Keratinocyte (primary cell): ENCODE measurements around the gene DNAAF5. TPM values are rescaled to one million over a fixed set of nuclear protein-coding genes. Genes with fewer than 3 reads are reported as not detected.

Experiments
- DNase-seq: peaks from one replicate; pipeline ENCODE4 v3.0.0-alpha.2; 2011; ENCODE audit warnings: low read depth, missing footprints, low spot score
- FAIRE-seq: peaks from 2 replicates; lab custom pipeline; 2011; peaks lifted over from hg19 to GRCh38; lab: Jason Lieb, UNC
- H2AFZ ChIP-seq: 2 replicates; pipeline ENCODE4 v1.6.0; 2012; ENCODE audit warnings: low read length, control low read depth, inconsistent platforms; ENCODE audit not compliant: control insufficient read depth
- H3K27ac ChIP-seq: 2 replicates; pipeline ENCODE4 v1.5.1; 2011; ENCODE audit warnings: low read length; ENCODE audit not compliant: control insufficient read depth, insufficient read depth
- H3K27me3 ChIP-seq: 3 replicates; pipeline ENCODE4 v1.6.0; 2011; ENCODE audit warnings: low read length; ENCODE audit not compliant: control insufficient read depth, insufficient read depth; ENCODE audit errors: extremely low read depth
- H3K36me3 ChIP-seq, 2 experiments: 2 replicates in 1 of 2; 3 replicates in 1 of 2; pipeline ENCODE4 v1.5.1; 2011; ENCODE audit warnings: low read length in 2 of 2, mild to moderate bottlenecking in 1 of 2; ENCODE audit not compliant: control insufficient read depth in 2 of 2, insufficient read depth in 2 of 2; ENCODE audit errors: extremely low read depth in 1 of 2
- H3K4me1 ChIP-seq: 3 replicates; pipeline ENCODE4 v1.5.1; 2011; ENCODE audit warnings: low read length; ENCODE audit not compliant: control insufficient read depth, insufficient read depth; ENCODE audit errors: extremely low read depth
- H3K4me2 ChIP-seq: 3 replicates; pipeline ENCODE4 v1.6.0; 2011; ENCODE audit warnings: low read depth, low read length; ENCODE audit not compliant: control insufficient read depth, insufficient read depth; ENCODE audit errors: extremely low read depth
- H3K4me3 ChIP-seq, 3 experiments: fragments of 200-600 bp in 1 of 3; sonication (generic) in 1 of 3; 2 replicates in 2 of 3; 3 replicates in 1 of 3; pipeline ENCODE4 v1.5.1; 2011 to 2016; ENCODE audit warnings: low read length in 3 of 3, mild to moderate bottlenecking in 3 of 3, control low read depth in 2 of 3, inconsistent platforms in 1 of 3, low read depth in 1 of 3, mixed read lengths in 1 of 3, mixed run types in 1 of 3, moderate library complexity in 1 of 3; ENCODE audit not compliant: control insufficient read depth in 2 of 3, insufficient read depth in 2 of 3; ENCODE audit errors: extremely low read depth in 1 of 3
- H3K79me2 ChIP-seq: 2 replicates; pipeline ENCODE4 v1.6.0; 2012; ENCODE audit warnings: low read length; ENCODE audit not compliant: control insufficient read depth, insufficient read depth
- H3K9ac ChIP-seq: 3 replicates; pipeline ENCODE4 v1.6.0; 2011; ENCODE audit warnings: low read length; ENCODE audit not compliant: control insufficient read depth, insufficient read depth; ENCODE audit errors: extremely low read depth
- H3K9me1 ChIP-seq: 3 replicates; pipeline ENCODE4 v1.6.0; 2011; ENCODE audit warnings: low read length; ENCODE audit not compliant: control insufficient read depth, insufficient read depth; ENCODE audit errors: extremely low read depth
- H3K9me3 ChIP-seq: 2 replicates; pipeline ENCODE4 v1.5.1; 2012; ENCODE audit warnings: low read depth, low read length; ENCODE audit not compliant: control insufficient read depth
- H4K20me1 ChIP-seq: 3 replicates; pipeline ENCODE4 v1.6.0; 2011; ENCODE audit warnings: low read length; ENCODE audit not compliant: control insufficient read depth, insufficient read depth; ENCODE audit errors: extremely low read depth
- EZH2 ChIP-seq: IDR thresholded peaks from one replicate; pipeline ENCODE4 v1.6.1; 2012; ENCODE audit warnings: inconsistent platforms, mild to moderate bottlenecking, low read length, moderate library complexity
- dilution Hi-C: fragments of 300-500 bp; cut with MboI; formaldehyde crosslinking; loops from one replicate; pipeline ENCODE4 v1.7.0; 2020; ENCODE audit warnings: low sequenced_read_pairs; ENCODE audit not compliant: extremely low pct_ligation_motif_present
- polyA plus RNA-seq, 5 experiments: library from polyadenylated mRNA; depleted of rRNA in 3 of 5; stranded (reverse) in 3 of 5; stranded (forward) in 1 of 5; unstranded in 1 of 5; fragments of >200 nt; gene quantifications; 1 replicate in 1 of 5; 2 replicates in 3 of 5; 3 replicates in 1 of 5; pipeline versions ENCODE4 v1.2.1 to v1.2.3, GENCODE V29; 2011 to 2012; ENCODE audit warnings: missing spikeins in 2 of 5, low read depth in 1 of 5, low replicate concordance in 1 of 5
- TF ChIP-seq, protein P1 (sequence below), 3 experiments: IDR thresholded peaks in 1 of 3; conservative IDR thresholded peaks in 1 of 3; optimal IDR thresholded peaks in 1 of 3; 2 replicates in 2 of 3; 3 replicates in 1 of 3; pipeline versions ENCODE3 to v1.5.1; 2011; ENCODE audit warnings: low read length in 3 of 3, mild to moderate bottlenecking in 3 of 3, moderate library complexity in 2 of 3, control low read depth in 1 of 3, inconsistent platforms in 1 of 3; ENCODE audit not compliant: insufficient read depth in 2 of 3; ENCODE audit errors: extremely low read depth in 1 of 3

DNAAF5 gene
- polyA plus RNA-seq, 1 donor (not counting 4 experiments of a cell fraction or from before 2014, with no cell fraction given), result 16.3 TPM

DNA sequence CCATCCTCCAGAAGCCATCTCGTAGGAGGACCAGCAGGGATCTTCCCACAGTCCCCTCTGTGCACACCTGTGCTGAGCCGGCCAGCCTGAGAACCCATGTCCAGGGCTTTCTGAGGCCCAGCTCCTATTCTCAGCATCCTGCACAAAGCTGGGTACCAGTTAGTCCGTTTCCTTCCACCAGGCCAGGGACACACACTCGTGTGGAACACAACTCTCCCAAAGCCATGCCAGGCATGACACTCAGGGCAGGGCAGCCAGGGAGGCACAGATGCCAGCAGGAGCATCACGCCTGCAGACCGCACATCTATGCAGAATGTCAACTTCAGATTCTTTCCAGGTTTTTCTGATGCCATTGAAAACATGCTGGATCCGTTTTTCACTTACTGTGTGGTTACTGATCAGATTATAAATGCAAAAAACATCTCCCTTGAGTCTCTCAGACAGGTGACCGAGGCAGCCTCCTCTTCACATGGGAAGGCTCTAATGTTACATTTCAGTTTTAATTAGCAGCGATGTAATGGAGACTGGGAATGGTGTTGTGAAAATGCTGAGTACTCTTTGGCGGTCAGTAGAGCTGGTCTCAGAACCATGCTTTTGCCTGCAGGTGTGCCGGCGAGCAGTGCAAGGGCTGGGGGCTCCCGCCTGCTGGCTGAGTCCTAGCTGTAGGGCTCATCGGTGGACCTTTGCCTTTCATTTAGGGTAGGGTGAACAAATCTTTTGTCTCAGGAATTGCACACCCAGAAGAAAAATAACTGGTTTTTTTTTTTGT is 102.5 kb downstream of the DNAAF5 start:
- DNase-seq, result no peak
- no peak for TF ChIP-seq EZH2
- TF ChIP-seq, protein P1, sequence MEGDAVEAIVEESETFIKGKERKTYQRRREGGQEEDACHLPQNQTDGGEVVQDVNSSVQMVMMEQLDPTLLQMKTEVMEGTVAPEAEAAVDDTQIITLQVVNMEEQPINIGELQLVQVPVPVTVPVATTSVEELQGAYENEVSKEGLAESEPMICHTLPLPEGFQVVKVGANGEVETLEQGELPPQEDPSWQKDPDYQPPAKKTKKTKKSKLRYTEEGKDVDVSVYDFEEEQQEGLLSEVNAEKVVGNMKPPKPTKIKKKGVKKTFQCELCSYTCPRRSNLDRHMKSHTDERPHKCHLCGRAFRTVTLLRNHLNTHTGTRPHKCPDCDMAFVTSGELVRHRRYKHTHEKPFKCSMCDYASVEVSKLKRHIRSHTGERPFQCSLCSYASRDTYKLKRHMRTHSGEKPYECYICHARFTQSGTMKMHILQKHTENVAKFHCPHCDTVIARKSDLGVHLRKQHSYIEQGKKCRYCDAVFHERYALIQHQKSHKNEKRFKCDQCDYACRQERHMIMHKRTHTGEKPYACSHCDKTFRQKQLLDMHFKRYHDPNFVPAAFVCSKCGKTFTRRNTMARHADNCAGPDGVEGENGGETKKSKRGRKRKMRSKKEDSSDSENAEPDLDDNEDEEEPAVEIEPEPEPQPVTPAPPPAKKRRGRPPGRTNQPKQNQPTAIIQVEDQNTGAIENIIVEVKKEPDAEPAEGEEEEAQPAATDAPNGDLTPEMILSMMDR (optimal IDR thresholded peaks at IDR 0.05 in 1 of 3, IDR thresholded peaks at IDR 0.05 in 1 of 3, conservative IDR thresholded peaks at IDR 0.05 in 1 of 3; ENCODE audit: extremely low read depth in 1 of 3, insufficient read depth in 2 of 3, low read length in 3 of 3), result no peak
- peaks cover 0 to 14% of the 10 kb centered on the region in 2 experiments for H3K36me3 ChIP-seq
- H3K4me2 ChIP-seq, result no peak overlapping the region
- no peaks in the 10 kb centered on the region for H3K9me3 ChIP-seq
- FAIRE-seq, result no peak
- H4K20me1 ChIP-seq, result no peaks in the 10 kb centered on the region
- H3K27me3 ChIP-seq, result no peaks in the 10 kb centered on the region
- dilution Hi-C loops, result no loop called here
- H3K79me2 ChIP-seq, result peaks cover 65% of the 10 kb centered on the region
- H3K9ac ChIP-seq, result no peak overlapping the region
- H3K27ac ChIP-seq, result no peak overlapping the region
- H3K9me1 ChIP-seq, result no peaks in the 10 kb centered on the region
- H2AFZ ChIP-seq, result no peak overlapping the region
- no peak overlapping the region for H3K4me3 ChIP-seq
- peaks cover 53% of the 10 kb centered on the region for H3K4me1 ChIP-seq

DNA sequence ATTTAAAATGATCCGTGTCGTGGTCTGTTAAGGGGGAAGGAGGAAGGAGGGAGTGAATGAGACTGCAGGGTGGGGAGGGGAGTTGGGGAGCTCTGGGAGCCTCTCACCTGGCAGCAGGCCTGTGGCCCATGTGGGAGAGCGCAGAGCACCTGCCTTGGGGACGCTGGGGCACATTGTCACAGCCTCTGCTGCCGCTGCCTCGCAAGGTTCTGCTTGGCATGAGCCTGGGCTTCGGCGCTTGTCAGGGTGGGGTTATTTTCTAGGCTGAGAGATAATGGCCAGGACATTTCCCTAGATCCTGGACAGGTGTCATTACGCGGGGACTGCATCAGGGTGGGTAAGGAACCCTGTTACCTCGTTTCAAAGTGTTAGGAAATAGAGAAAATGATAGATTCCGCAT is 103.6 kb downstream of the DNAAF5 start:
- H3K9me1 ChIP-seq, result no peaks in the 10 kb centered on the region
- no peaks in the 10 kb centered on the region for H3K9me3 ChIP-seq
- H4K20me1 ChIP-seq, result no peaks in the 10 kb centered on the region
- TF ChIP-seq EZH2, result no peak
- TF ChIP-seq, protein P1 (optimal IDR thresholded peaks at IDR 0.05 in 1 of 3, IDR thresholded peaks at IDR 0.05 in 1 of 3, conservative IDR thresholded peaks at IDR 0.05 in 1 of 3; ENCODE audit: extremely low read depth in 1 of 3, insufficient read depth in 2 of 3, low read length in 3 of 3), result no peak
- no peak overlapping the region for H2AFZ ChIP-seq
- peak overlapping the region; percentile 81 for H3K4me2 ChIP-seq
- H3K9ac ChIP-seq, result peak overlapping the region; percentile 97
- FAIRE-seq (no peak), DNase-seq (no peak)
- peak overlapping the region; percentile 100 for H3K27ac ChIP-seq
- H3K4me3 ChIP-seq, result peak overlapping the region in 1 of 3 experiments; percentile 39
- no peaks in the 10 kb centered on the region for H3K27me3 ChIP-seq
- peaks cover 0 to 14% of the 10 kb centered on the region in 2 experiments for H3K36me3 ChIP-seq
- dilution Hi-C loops, result no loop called here
- H3K4me1 ChIP-seq, result peaks cover 48% of the 10 kb centered on the region
- H3K79me2 ChIP-seq, result peaks cover 66% of the 10 kb centered on the region
